ENCODE measurements around the gene ANXA3.
"Not testable (repeated sequence)": the region's sequence is repeated elsewhere in the genome, so short reads cannot be mapped to it uniquely, and the experiment has no call there.

Gene ANXA3

GRCh38 chr4:78569306-78569821 is 17.8 kb downstream of the ANXA3 start:
- DNase-seq, result no peak

GRCh38 chr4:78570117-78570516 is 18.5 kb downstream of the ANXA3 start:
- DNase-seq, result no peak

DNA sequence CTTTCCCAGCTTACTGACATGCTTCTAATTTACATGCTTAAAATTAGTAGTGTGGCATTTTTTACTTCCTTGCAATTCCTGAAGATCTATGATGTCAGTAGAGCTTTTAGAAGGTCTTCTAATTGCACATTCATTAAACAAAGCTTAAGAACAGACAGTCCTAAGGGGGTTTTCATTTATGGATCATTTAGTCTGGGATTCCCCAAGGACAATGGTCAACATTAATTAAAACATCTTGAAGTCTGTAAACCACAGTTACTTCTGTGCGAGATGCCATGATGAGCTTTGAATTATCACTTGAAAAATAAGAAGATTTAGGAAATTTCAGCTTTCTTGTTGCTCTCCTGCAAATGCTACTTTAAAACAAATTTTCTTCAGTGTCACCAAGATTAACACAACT is 20.2 kb downstream of the ANXA3 start:
- no peak for DNase-seq

- no peak for DNase-seq
Measured at GRCh38 chr4:78578674-78579425, 27.3 kb downstream of the ANXA3 start.

DNA sequence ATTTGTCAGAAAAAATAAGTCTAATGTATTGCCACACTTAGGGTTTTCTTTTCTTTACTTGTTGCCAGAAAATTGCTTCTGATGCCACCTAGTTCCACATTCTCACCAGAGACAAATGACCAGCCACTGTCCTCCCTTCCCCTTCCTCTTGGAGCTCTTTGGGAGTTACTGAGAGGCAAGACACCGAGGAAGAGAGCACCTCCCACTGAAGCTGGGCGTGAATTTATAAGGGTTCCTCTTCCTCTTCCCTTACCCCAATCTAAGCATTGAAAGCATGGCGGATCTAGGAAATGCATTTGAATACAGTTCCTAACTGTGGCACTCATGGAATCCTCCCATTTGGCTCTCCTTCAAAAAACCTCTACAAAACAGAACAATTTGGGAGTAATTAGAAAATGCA is 30.0 kb downstream of the ANXA3 start:
- no peak for DNase-seq

GRCh38 chr4:78584863-78585547 is 33.4 kb downstream of the ANXA3 start:
- DNase-seq, result no peak

DNA sequence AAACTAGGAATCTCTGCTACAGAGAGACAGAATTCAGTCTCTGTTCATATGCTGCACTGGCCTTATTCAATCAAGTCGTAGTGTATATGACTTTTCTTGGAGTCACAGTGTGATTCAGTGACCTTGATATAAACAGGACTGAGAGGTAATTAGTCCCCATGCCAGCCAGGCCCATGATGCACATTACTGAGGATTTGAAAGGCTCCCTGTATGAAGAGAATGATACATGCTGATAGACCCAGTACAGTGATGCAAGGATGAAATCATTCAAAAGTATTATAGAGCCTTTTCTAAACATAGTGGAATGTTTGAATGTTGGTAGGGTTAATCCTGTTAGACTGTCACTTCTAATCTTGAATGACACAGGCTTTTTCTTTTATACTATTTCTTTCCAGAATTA is 34.1 kb downstream of the ANXA3 start:
- no peak for DNase-seq

- no peak for DNase-seq
Measured at GRCh38 chr4:78588894-78589545, 37.5 kb downstream of the ANXA3 start.

DNA sequence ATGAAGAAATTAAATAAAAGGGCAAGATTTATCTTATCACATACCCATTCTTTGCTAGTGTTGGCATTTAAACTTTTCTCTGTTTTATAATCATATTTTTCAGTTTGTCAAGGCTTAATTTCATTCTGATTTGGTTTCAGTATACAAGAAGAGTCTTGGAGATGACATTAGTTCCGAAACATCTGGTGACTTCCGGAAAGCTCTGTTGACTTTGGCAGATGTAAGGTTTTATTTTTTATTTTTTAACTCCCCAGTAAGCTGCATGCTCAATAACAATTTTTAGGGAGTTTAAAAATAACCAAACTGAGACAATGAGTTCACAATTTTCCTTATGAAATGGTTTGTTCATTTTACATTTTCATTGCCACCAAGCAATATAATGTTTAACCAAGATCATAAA is 39.8 kb downstream of the ANXA3 start:
- DNase-seq, result no peak

DNA sequence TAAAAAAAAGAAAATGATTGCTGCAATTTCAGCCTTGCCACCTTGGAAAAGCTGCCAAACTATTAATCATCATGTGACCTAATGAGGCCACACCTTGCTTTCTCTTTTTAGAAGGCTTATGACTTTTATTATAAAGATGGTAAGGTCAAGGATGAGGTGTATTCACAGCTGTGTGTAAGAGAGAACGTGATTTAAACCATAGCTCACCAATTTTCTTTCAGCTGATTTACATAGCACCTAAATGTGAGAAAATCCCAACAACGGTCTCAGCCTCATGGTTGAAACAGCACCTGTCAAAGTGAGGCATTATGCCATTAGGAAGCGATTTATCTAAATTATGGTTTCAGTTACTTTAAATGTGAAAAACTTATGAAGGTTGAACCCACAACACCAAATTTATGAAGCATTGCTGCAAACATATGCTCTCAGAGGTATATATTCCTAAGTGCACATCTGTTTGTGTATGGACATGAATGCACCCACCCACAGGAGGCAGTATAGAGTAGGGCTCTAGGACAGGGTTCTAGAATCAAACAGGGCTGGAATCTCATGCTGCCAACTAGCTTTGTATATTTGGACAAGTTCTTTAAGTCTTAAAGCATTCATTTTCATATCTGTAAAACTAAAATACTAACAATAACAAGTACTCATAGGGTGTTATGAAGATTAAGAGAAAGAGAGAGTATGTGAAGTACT is 40.7 kb downstream of the ANXA3 start:
- no peak for DNase-seq

DNA sequence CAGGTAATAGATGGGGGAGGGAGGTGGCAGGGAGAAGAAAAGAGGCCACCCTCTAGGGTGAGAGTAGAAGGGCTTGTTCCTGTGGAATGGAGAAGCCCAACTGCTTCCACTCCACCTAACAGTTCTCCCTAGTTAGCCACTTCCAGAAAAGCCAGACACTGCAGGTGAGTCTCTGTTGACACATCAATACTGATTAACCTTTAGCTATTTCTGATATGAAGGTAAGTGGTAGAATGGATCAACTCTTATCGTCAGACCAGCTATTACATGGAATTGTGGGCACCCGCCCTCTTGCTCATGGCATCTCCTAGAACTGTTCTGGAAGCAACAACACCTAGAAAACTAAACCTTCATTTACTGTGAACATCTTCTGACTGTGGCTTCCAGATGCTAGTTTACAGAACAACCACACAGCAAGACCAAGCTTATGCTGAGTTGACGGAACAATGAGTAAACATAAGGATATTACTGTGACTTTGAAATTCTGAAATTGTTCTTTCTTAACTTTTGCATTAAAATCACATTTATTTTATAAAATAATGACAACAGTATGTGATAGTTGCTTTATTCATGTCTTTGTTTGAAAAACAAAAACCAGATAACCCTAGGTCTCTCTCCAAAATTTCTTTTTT is 44.7 kb downstream of the ANXA3 start:
- no peak for DNase-seq

DNA sequence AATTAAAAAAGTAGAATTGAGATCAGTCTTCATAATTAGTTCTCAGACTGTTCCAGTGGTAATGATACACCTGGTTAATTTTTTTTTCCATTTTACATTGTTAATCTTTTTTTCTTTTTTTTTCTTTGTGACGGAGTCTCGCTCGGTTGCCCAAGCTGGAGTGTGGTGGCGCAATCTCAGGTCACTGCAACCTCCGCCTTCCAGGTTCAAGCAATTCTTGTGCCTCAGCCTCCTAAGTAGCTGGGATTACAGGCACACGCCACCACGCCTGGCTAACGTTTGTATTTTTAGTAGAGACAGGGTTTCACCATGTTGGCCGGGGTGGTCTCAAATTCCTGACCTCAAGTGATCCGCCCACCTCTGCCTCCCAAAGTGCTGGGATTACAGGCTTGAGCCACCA is 46.9 kb downstream of the ANXA3 start:
- DNase-seq, result not testable (repeated sequence)

DNA sequence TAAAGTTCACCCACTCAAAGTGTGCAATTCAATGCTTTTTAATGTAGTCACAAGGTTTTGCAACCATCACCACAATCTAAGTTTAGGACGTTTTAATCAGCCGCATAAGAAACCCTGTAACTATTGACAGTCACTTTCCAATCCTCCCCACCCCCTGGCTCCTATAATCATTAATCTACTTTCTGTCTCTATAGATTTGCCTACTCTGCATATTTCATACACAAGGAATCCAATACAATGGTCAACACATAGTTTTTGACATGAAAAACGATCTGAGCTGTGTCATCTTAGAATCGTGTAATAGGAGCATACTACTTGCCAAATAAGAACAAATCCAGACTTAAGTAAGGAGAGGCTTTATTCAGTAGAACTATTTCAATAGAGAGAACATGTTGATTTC is 47.6 kb downstream of the ANXA3 start:
- no peak for DNase-seq

DNA sequence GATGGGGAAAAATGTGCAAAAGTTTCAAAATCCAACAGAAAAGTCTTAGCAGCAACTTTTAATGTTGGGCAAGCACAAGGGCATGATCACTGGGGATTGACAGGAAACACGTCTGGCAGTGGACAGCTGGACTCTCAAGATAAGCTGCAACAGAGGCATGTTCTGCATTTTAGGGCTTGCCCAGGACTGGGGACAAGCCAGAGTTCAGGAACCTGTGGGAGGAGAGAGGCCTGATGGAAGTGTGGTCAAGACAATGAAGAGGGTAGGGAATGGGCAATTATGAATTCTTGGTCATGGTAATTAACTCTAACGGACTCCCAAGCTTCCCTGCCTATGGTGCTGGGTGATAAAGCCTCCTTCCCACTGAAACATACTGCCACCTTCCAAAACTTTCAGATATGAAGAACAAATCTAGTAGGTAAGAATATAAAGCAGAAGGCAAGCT is 48.4 kb downstream of the ANXA3 start:
- no peak for DNase-seq

GRCh38 chr4:78601013-78601412 is 49.4 kb downstream of the ANXA3 start:
- peak in 34 of 56 donors; percentile 2 to 75 (median 30) for DNase-seq

DNA sequence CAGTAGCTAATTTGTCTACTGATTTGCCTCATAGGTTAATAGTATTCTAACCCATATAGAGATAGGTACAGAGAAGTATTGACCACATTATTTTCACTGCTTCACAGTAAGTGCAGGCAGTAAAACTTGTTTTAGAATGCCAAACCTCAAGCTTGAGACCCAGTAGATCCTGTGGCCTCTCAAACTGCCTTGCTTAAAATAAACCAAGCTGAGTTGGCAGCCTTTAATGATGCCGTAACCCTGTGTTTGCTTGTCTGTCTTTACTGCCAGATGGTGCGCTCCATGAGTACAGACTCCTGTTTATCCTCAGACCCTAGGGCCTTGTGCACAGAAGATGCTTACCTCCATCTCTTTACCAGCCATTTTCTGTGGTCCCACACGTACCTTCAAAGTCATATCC is 50.8 kb downstream of the ANXA3 start:
- DNase-seq, result no peak

DNA sequence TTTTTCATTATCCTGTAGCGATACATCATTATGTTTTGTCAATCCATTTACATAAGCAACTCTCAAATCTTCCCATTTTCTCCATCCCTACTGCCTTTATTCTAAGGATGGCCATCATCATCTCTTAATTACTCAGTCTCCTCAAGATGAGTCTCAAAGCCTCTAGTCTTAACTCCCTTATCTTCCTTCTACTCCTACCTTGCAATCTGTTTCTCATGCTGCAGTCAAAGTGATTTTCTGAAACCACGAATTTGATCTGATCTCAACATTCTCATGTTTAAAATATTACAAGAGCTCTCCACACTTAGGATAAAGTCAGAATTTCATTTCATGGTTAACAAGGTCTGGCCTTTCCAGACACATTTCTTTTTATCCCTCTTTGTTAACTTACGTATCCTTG is 51.8 kb downstream of the ANXA3 start:
- DNase-seq, result no peak

DNA sequence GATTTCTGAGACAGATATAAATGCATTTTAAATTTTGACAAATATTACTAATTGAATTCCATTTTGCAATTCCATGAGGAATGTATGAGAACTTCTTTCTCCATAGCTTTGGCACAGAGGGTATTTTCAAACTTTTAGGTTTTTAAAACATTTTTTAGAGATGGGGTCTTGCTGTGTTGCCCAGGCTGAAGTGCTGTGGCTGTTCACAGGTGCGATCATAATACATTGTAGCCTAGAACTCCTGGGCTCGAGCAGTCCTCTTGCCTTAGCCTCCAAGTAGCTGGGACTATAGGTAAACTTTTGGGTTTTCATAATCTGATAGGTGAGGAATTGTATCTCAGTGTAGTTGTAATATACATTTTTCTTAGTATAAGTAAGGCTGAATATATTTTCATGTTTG is 53.4 kb downstream of the ANXA3 start:
- no peak for DNase-seq

DNA sequence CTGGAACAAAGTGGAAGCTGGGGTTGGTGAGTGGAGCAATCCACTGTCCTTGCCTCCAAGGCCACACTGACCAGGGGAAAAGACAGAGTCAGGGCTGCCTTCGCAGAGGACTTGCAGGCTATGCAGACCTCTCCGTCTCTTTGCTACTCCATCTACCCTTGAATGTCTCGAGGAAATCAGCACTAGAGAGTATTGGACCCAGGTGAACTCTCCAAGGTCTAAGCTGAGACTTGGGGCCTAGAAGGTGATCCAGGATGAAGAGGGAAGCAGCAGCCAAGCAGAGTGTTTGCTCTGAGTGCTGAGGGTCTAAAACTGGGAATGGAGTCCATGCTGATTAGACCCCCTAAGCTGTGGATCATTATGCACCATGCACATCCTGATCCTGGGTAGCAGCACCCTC is 54.5 kb downstream of the ANXA3 start:
- no peak for DNase-seq

DNA sequence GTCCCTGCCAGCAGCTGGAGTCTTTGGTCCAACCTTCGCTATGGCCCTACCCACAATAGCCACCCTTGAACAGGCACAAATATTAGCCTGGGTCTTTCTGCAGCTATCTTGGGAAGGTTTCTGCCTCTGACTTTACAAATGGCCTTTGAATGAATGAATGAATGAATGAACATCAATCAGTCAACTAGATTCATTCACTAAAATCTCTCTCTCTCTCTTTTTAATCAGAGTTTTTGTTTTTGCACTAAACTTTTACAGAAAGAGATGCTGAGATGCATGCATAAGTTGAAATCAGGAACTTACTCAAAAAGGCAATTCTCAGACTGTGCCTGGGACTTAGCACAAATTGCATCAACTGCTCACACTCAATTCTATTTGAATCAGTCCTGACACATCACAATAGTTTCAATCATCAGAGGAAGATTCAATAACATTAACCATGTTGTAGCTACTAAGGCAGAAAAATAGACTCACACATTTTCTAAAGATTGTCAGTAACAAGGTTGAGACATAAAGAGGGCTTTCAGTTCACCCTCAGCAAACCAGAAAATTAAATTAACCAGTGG is 55.0 kb downstream of the ANXA3 start:
- DNase-seq, result no peak

DNA sequence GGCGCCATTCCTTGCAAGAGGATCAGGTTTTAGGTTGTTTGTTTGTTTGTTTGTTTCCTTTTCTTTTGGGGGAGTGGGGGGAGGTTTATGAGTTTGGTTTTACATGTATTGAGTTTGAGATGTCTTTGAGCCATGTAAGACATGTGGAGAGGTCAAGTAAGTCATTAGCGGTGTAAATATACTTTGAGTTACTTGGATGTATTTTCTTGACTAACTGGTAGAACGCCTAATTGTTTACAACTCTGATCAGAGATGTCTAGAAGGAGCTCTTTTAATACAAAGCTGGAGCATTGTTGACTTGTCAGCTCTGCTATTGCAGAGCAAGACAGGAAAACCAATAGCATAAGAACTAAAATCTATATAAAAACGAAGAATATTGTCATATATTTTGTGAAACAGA is 57.1 kb downstream of the ANXA3 start:
- DNase-seq, result no peak

All from nucleus accumbens (tissue), 56 donors.